ENCODE results near the gene SUPT20HL1.
"Not testable (repeated sequence)": the region's sequence is repeated elsewhere in the genome, so short reads cannot be mapped to it uniquely, and the experiment has no call there.

DNA sequence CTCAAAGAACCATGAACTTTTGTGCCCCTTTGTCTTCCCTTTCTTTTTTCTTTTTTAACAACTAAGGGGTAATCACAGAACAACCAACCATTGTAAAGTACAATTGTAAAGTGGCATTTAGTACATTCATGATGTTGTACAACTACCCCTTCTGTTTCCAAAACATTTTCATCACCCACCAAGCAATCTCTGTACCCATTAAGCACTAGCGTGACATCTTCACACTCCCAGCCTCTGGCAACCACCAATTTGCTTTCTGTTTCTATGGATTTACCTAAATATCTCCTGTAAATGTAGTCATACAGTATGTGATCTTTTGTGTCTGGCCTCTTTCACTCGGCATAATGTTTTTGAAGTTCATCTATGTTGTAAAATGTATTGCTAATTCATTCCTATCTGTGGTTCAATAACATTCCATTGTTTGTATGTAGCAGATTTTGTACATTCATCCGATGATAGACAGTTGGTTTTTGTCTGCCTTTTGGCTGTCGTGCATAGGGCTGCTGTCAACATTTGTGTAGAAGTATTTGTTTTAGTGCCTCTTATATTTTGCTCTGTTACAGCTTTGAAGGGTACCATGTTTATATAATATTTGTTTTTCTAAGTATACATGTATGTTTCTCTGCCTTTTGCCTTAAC, 6.4 kb downstream of the SUPT20HL1 start:
- TF ChIP-seq POLR2A (IDR thresholded peaks at IDR 0.05): not testable (repeated sequence)
- TF ChIP-seq, protein P1, sequence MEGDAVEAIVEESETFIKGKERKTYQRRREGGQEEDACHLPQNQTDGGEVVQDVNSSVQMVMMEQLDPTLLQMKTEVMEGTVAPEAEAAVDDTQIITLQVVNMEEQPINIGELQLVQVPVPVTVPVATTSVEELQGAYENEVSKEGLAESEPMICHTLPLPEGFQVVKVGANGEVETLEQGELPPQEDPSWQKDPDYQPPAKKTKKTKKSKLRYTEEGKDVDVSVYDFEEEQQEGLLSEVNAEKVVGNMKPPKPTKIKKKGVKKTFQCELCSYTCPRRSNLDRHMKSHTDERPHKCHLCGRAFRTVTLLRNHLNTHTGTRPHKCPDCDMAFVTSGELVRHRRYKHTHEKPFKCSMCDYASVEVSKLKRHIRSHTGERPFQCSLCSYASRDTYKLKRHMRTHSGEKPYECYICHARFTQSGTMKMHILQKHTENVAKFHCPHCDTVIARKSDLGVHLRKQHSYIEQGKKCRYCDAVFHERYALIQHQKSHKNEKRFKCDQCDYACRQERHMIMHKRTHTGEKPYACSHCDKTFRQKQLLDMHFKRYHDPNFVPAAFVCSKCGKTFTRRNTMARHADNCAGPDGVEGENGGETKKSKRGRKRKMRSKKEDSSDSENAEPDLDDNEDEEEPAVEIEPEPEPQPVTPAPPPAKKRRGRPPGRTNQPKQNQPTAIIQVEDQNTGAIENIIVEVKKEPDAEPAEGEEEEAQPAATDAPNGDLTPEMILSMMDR (IDR thresholded peaks at IDR 0.05): not testable (repeated sequence)

Measured in Peyer's patch (tissue), 4 donors.